ENCODE results near the gene SERPINB10. TPM values are rescaled to one million over a fixed set of nuclear protein-coding genes. Genes with fewer than 3 reads are reported as not detected.
"Not testable (repeated sequence)": the region's sequence is repeated elsewhere in the genome, so short reads cannot be mapped to it uniquely, and the experiment has no call there.

SERPINB10 gene
- total and polyA plus RNA-seq, 2 experiments from 2014 or later = 0.93 TPM; not detected in 1

DNA sequence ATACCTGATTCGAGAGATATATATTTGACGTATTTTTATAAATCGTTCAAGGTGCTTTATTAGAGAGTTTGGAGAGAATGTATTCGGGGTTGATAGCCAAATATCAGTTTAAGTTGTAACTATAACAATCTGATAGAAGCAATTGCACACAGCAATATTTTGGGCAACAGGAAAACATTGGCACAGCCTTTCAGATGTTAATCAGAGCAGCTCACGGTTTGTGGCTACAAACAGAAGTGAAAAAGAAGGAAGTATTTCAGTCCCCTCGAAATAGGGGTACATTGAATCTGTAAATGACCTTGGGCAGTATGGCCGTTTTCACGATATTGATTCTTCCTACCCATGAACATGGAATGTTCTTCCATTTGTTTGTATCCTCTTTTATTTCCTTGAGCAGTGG, 20.6 kb downstream of the SERPINB10 start:
- no peak overlapping the region for H3K4me3 ChIP-seq
- no peak overlapping the region for H3K4me2 ChIP-seq
- 83% methylated on average over 8 of the region's 8 CpGs for WGBS (ENCODE audit: low lambda C conversion rate, missing lambda C conversion rate)
- H3K27me3 ChIP-seq = peaks cover 9% of the 10 kb centered on the region
- no peak overlapping the region for H2AFZ ChIP-seq
- no peaks in the 10 kb centered on the region for H3K36me3 ChIP-seq (replicated peaks; ENCODE audit: insufficient read depth, low read depth)
- H3K9me3 ChIP-seq (ENCODE audit: low read depth) = no peaks in the 10 kb centered on the region
- no peaks in the 10 kb centered on the region for H3K4me1 ChIP-seq (ENCODE audit: insufficient read depth)
- H3K27ac ChIP-seq = no peak overlapping the region
- TF ChIP-seq EZH2 (IDR thresholded peaks at IDR 0.05; ENCODE audit: borderline replicate concordance) = no peak
- TF ChIP-seq EZH2phosphoT487 (IDR thresholded peaks at IDR 0.05; ENCODE audit: low read depth, severe bottlenecking, unreplicated experiment) = no peak
- TF ChIP-seq, protein P1, sequence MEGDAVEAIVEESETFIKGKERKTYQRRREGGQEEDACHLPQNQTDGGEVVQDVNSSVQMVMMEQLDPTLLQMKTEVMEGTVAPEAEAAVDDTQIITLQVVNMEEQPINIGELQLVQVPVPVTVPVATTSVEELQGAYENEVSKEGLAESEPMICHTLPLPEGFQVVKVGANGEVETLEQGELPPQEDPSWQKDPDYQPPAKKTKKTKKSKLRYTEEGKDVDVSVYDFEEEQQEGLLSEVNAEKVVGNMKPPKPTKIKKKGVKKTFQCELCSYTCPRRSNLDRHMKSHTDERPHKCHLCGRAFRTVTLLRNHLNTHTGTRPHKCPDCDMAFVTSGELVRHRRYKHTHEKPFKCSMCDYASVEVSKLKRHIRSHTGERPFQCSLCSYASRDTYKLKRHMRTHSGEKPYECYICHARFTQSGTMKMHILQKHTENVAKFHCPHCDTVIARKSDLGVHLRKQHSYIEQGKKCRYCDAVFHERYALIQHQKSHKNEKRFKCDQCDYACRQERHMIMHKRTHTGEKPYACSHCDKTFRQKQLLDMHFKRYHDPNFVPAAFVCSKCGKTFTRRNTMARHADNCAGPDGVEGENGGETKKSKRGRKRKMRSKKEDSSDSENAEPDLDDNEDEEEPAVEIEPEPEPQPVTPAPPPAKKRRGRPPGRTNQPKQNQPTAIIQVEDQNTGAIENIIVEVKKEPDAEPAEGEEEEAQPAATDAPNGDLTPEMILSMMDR (IDR thresholded peaks at IDR 0.05; ENCODE audit: poor library complexity) = no peak
- H4K20me1 ChIP-seq (ENCODE audit: insufficient read depth, poor library complexity, severe bottlenecking) = no peaks in the 10 kb centered on the region
- no peaks in the 10 kb centered on the region for H3K79me2 ChIP-seq
- no peak for DNase-seq (ENCODE audit: low spot score)
- H3K9me2 ChIP-seq (replicated peaks; ENCODE audit: insufficient read depth) = no peaks in the 10 kb centered on the region

DNA sequence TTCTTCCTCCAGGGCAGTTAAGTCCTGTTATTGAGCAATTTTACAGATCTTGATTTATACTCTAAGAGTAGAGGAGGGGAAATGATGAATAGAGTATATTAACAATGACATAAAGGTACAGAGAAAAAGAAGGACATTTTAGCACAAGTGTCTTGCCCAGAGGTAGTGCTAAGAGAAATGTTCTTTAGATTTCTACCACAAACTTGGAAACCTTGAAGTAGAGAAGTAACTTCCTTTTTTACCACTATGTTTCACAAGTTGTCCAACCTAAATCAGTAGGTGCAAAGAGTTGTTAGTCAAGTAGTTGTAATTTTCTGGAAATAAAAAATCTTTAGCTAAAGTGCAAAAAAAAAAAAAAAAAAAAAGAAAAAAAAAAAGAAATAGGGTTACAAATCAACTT, 21.6 kb downstream of the SERPINB10 start:
- H3K4me1 ChIP-seq (ENCODE audit: insufficient read depth); DNase-seq (ENCODE audit: low spot score); H4K20me1 ChIP-seq (ENCODE audit: insufficient read depth, poor library complexity, severe bottlenecking); H3K36me3 ChIP-seq (replicated peaks; ENCODE audit: insufficient read depth, low read depth); H3K27ac ChIP-seq; H2AFZ ChIP-seq; H3K9me2 ChIP-seq (replicated peaks; ENCODE audit: insufficient read depth); H3K27me3 ChIP-seq; H3K79me2 ChIP-seq; H3K4me3 ChIP-seq; H3K9me3 ChIP-seq (ENCODE audit: low read depth); H3K4me2 ChIP-seq: not testable (repeated sequence)

DNA sequence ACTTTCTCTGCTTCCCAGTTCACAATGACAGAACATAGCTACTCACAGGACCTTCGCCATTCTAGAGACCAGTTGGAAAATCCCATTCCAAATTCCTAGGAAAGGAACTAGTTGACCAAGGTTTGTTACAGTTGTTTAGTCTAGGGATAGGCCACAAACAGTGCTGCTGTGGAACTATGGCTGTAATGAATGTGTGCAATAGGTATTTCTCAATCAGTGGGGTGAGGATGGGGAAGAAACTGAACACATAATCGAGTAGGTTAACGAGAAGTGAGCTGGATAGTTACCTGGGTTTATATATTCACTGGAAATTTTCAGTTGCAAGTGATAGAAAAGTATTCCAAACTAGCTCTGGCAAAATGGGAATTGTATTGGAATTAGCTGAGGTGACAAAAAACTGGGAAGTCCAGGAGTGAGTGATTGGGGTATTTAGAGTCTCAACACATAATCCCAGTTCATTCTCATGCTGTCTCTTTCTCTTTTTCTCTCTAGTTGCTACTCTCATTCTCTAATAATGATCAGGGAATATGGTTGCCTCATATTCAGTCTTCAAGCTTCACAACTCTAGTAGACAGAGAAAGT, 23.1 kb downstream of the SERPINB10 start:
- TF ChIP-seq EZH2phosphoT487 (IDR thresholded peaks at IDR 0.05; ENCODE audit: low read depth, severe bottlenecking, unreplicated experiment) = no peak
- TF ChIP-seq, protein P1 (IDR thresholded peaks at IDR 0.05; ENCODE audit: poor library complexity) = no peak
- TF ChIP-seq EZH2 (IDR thresholded peaks at IDR 0.05; ENCODE audit: borderline replicate concordance) = no peak
- Histone ChIP-seq H3K9me2 (replicated peaks; ENCODE audit: insufficient read depth) (no peaks in the 10 kb centered on the region), H3K36me3 (replicated peaks; ENCODE audit: insufficient read depth, low read depth) (no peaks in the 10 kb centered on the region), H3K4me2 (no peak overlapping the region), H3K9me3 (ENCODE audit: low read depth) (no peaks in the 10 kb centered on the region), H2AFZ (no peak overlapping the region), H4K20me1 (ENCODE audit: insufficient read depth, poor library complexity, severe bottlenecking) (no peaks in the 10 kb centered on the region), H3K27me3 (peaks cover 12% of the 10 kb centered on the region), H3K4me1 (ENCODE audit: insufficient read depth) (no peaks in the 10 kb centered on the region), H3K27ac (no peak overlapping the region), H3K79me2 (no peaks in the 10 kb centered on the region), H3K4me3 (no peak overlapping the region)
- no peak for DNase-seq (ENCODE audit: low spot score)
- WGBS (ENCODE audit: low lambda C conversion rate, missing lambda C conversion rate) = 93% methylated on average over 3 of the region's 3 CpGs

DNA sequence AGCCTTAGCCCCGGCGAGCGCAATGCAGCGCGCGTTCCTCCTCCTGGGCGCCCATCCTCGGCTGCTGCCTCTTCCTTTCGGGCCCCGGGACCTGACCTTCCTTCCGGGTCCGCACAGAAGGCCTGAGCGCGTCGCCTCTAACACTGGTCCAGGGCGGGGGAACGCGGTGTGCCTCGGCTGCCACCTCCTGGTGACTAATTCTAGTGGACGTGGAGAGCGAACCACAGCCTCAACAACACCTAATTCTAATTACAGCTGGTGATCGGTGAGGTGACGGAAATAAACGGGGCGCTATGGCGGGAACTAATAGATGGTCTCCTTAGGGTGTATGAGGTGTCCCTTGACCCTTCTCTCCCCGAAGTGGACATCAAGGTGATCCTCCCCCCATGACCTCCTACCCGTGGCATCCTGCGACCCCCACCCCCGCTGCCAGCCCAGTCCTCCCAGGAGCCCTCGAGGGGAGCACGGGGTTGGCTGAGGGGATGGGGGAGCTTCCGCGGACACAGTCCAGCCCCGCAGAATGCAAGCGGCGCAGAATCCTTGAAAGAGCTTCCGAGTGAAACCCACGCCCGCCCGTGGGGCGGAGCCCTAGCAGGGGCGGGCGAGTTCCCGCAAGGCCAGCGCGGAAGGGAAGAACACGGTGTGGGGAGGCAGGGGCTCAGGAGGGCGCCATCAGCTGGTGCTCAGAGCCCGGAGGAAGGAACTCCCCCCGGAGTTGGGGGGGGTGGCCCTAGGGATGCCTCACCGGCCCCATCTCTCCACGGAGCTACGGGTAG, 28.6 kb downstream of the SERPINB10 start:
- H2AFZ ChIP-seq = peak overlapping the region; percentile 99
- no peaks in the 10 kb centered on the region for H4K20me1 ChIP-seq (ENCODE audit: insufficient read depth, poor library complexity, severe bottlenecking)
- H3K27ac ChIP-seq = no peak overlapping the region
- H3K36me3 ChIP-seq (replicated peaks; ENCODE audit: insufficient read depth, low read depth) = no peaks in the 10 kb centered on the region
- peak; percentile 89 for DNase-seq (ENCODE audit: low spot score)
- H3K27me3 ChIP-seq = peaks cover 22% of the 10 kb centered on the region
- H3K79me2 ChIP-seq = no peaks in the 10 kb centered on the region
- H3K9me2 ChIP-seq (replicated peaks; ENCODE audit: insufficient read depth) = no peaks in the 10 kb centered on the region
- peaks cover 3% of the 10 kb centered on the region for H3K4me1 ChIP-seq (ENCODE audit: insufficient read depth)
- peak overlapping the region; percentile 98 for H3K4me2 ChIP-seq
- H3K9me3 ChIP-seq (ENCODE audit: low read depth) = no peaks in the 10 kb centered on the region
- TF ChIP-seq, protein P1 (IDR thresholded peaks at IDR 0.05; ENCODE audit: poor library complexity) = peak; percentile 82
- no peak for TF ChIP-seq EZH2phosphoT487 (IDR thresholded peaks at IDR 0.05; ENCODE audit: low read depth, severe bottlenecking, unreplicated experiment)
- WGBS (ENCODE audit: low lambda C conversion rate, missing lambda C conversion rate) = 3% methylated on average over 53 of the region's 54 CpGs
- peak overlapping the region; percentile 17 for H3K4me3 ChIP-seq

Measured in hepatocyte (in vitro differentiated cells).